ENCODE measurements around the gene RIMS3. TPM values are rescaled to one million over a fixed set of nuclear protein-coding genes. Genes with fewer than 3 reads are reported as not detected.

The RIMS3 gene
- total RNA-seq, 1 experiment from 2014 or later = 2.9 TPM

- CTCF ChIA-PET = no interaction called here
- no TSS peak for BruUV-seq (replicated peaks)
- no peak overlapping the region for H2AFZ ChIP-seq (ENCODE audit: low read length)
- H3K9me2 ChIP-seq (replicated peaks; ENCODE audit: low read length) = no peaks in the 10 kb centered on the region
- H3K9ac ChIP-seq (ENCODE audit: low read length) = no peak overlapping the region
- intact Hi-C loops (cut with micrococcal nuclease) = no loop called here
- H3K4me2 ChIP-seq (ENCODE audit: low read length) = no peak overlapping the region
- H4K20me1 ChIP-seq (ENCODE audit: low read length) = peaks cover 13% of the 10 kb centered on the region; the same call in 1 of the 2 replicates
- no peaks in the 10 kb centered on the region for H3F3A ChIP-seq (ENCODE audit: low read length, unreplicated experiment)
- no peak overlapping the region for H3K4me3 ChIP-seq (ENCODE audit: low read length)
- peaks cover 3% of the 10 kb centered on the region; the same call in 1 of the 2 replicates for H3K4me1 ChIP-seq (ENCODE audit: insufficient read depth, low read length)
- H3K27ac ChIP-seq (ENCODE audit: low read length) = no peak overlapping the region
- H3K36me3 ChIP-seq (ENCODE audit: low read depth, low read length) = no peaks in the 10 kb centered on the region
- DNase-seq (no peak), ATAC-seq (no peak)
- no peaks in the 10 kb centered on the region for H3K27me3 ChIP-seq (ENCODE audit: low read length)
- peaks cover 100% of the 10 kb centered on the region for H3K79me2 ChIP-seq (ENCODE audit: low read length)
- no peak for TF ChIP-seq EZH2 (IDR thresholded peaks at IDR 0.05; ENCODE audit: low read length, unreplicated experiment)
- POLR2A ChIA-PET (ENCODE audit: unreplicated experiment) = no interaction called here
- no peaks in the 10 kb centered on the region for H3K9me3 ChIP-seq (ENCODE audit: low read length)
These were observed 36.2 kb upstream of the RIMS3 start for GRCh38 chr1:40701684-40702083.

- no peak for DNase-seq
- CTCF ChIA-PET = no interaction called here
These were observed 34.3 kb upstream of the RIMS3 start for GRCh38 chr1:40699787-40700186.

GRCh38 chr1:40697436-40697835 is 32.0 kb upstream of the RIMS3 start:
- H3K4me3 ChIP-seq (ENCODE audit: low read length) = no peak overlapping the region
- no peak for ATAC-seq
- no TSS peak for BruUV-seq (replicated peaks)
- peaks cover 20% of the 10 kb centered on the region; the same call in 1 of the 2 replicates for H3K4me1 ChIP-seq (ENCODE audit: insufficient read depth, low read length)
- H3K9me3 ChIP-seq (ENCODE audit: low read length) = no peaks in the 10 kb centered on the region
- H4K20me1 ChIP-seq (ENCODE audit: low read length) = peaks cover 10% of the 10 kb centered on the region; the same call in 1 of the 2 replicates
- no peak overlapping the region for H2AFZ ChIP-seq (ENCODE audit: low read length)
- H3K4me2 ChIP-seq (ENCODE audit: low read length) = no peak overlapping the region
- intact Hi-C loops (cut with micrococcal nuclease) = no loop called here
- CTCF ChIA-PET = no interaction called here
- DNase-seq = no peak
- H3K79me2 ChIP-seq (ENCODE audit: low read length) = peaks cover 100% of the 10 kb centered on the region
- H3F3A ChIP-seq (ENCODE audit: low read length, unreplicated experiment) = no peaks in the 10 kb centered on the region
- H3K36me3 ChIP-seq (ENCODE audit: low read depth, low read length) = no peaks in the 10 kb centered on the region
- TF ChIP-seq EZH2 (IDR thresholded peaks at IDR 0.05; ENCODE audit: low read length, unreplicated experiment) = no peak
- no peak for TF ChIP-seq CTCF (conservative IDR thresholded peaks at IDR 0.05; ENCODE audit: low read depth, low read length)
- no peak for TF ChIP-seq EZH2phosphoT487 (IDR thresholded peaks at IDR 0.05; ENCODE audit: borderline replicate concordance, low read length)
- POLR2A ChIA-PET (ENCODE audit: unreplicated experiment) = no interaction called here
- H3K9me2 ChIP-seq (replicated peaks; ENCODE audit: low read length) = no peaks in the 10 kb centered on the region
- no peak overlapping the region for H3K27ac ChIP-seq (ENCODE audit: low read length)
- no peaks in the 10 kb centered on the region for H3K27me3 ChIP-seq (ENCODE audit: low read length)
- no peak overlapping the region for H3K9ac ChIP-seq (ENCODE audit: low read length)

More at GRCh38 chr1:40699787-40700186, 34.3 kb upstream of the RIMS3 start:
- Histone ChIP-seq H3K4me3 (ENCODE audit: low read length) (no peak overlapping the region), H3K9me3 (ENCODE audit: low read length) (no peaks in the 10 kb centered on the region), H3F3A (ENCODE audit: low read length, unreplicated experiment) (no peaks in the 10 kb centered on the region), H3K79me2 (ENCODE audit: low read length) (peaks cover 100% of the 10 kb centered on the region), H3K27me3 (ENCODE audit: low read length) (no peaks in the 10 kb centered on the region), H4K20me1 (ENCODE audit: low read length) (peaks cover 13% of the 10 kb centered on the region; the same call in 1 of the 2 replicates), H3K27ac (ENCODE audit: low read length) (no peak overlapping the region), H3K9ac (ENCODE audit: low read length) (no peak overlapping the region), H3K36me3 (ENCODE audit: low read depth, low read length) (no peaks in the 10 kb centered on the region), H2AFZ (ENCODE audit: low read length) (no peak overlapping the region), H3K9me2 (replicated peaks; ENCODE audit: low read length) (no peaks in the 10 kb centered on the region), H3K4me1 (ENCODE audit: insufficient read depth, low read length) (peaks cover 3% of the 10 kb centered on the region; the same call in 1 of the 2 replicates), H3K4me2 (ENCODE audit: low read length) (no peak overlapping the region)
- no peak for ATAC-seq
- intact Hi-C loops (cut with micrococcal nuclease) = no loop called here
- no TSS peak for BruUV-seq (replicated peaks)
- POLR2A ChIA-PET (ENCODE audit: unreplicated experiment) = interaction anchor here (0.6 kb wide), 1 partner anchor 35 kb away, joined by 3 read pairs; no protein-coding TSS in a partner anchor
- TF ChIP-seq CTCF (conservative IDR thresholded peaks at IDR 0.05; ENCODE audit: low read depth, low read length) (no peak), EZH2phosphoT487 (IDR thresholded peaks at IDR 0.05; ENCODE audit: borderline replicate concordance, low read length) (no peak), EZH2 (IDR thresholded peaks at IDR 0.05; ENCODE audit: low read length, unreplicated experiment) (no peak)
